MCF 10A (cell line): Measurements from ENCODE around the gene AMFR. TPM values are rescaled to one million over a fixed set of nuclear protein-coding genes. Genes with fewer than 3 reads are reported as not detected.
A peak's percentile ranks its signal among the peaks of the same experiment; 100 is the strongest.

Experiments
- BruUV-seq: library from RNA; stranded (reverse); fragments of 400-500 nt; replicated peaks from 2 replicates; lab custom pipeline; 2021; lab: Mats Ljungman, UMichigan
- CTCF ChIA-PET: fragments of 300-600 bp; sonication (Branson Sonifier 250); formaldehyde crosslinking; extraction: SDS; loops from one replicate; lab custom pipeline; 2021; ENCODE audit warnings: antibody characterized with exemption, inconsistent platforms; lab: Yijun Ruan, JAX
- POLR2A ChIA-PET: fragments of 300-600, 350-650 bp; sonication (Branson Sonifier 250); formaldehyde crosslinking; extraction: SDS; loops from one replicate; lab custom pipeline; 2020; ENCODE audit warnings: antibody characterized with exemption, inconsistent platforms; lab: Yijun Ruan, JAX
- DNase-seq: peaks from one replicate; pipeline ENCODE4 v3.0.0-alpha.2; 2018; ENCODE audit not compliant: unreplicated experiment
- H3K27ac Mint-ChIP-seq: one replicate; pipeline ENCODE4 v1.8.0; 2022; ENCODE audit warnings: mild to moderate bottlenecking, low read depth, mixed read lengths; ENCODE audit not compliant: unreplicated experiment
- H3K27me3 Mint-ChIP-seq: one replicate; pipeline ENCODE4 v1.8.0; 2022; ENCODE audit warnings: mixed read lengths; ENCODE audit not compliant: insufficient read depth, unreplicated experiment
- H3K36me3 Mint-ChIP-seq: one replicate; pipeline ENCODE4 v1.8.0; 2022; ENCODE audit warnings: mild to moderate bottlenecking, moderate library complexity, mixed read lengths; ENCODE audit not compliant: insufficient read depth, unreplicated experiment
- H3K4me1 Mint-ChIP-seq: one replicate; pipeline ENCODE4 v1.8.0; 2022; ENCODE audit warnings: mixed read lengths; ENCODE audit not compliant: insufficient read depth, unreplicated experiment
- H3K4me3 Mint-ChIP-seq: one replicate; pipeline ENCODE4 v1.8.0; 2022; ENCODE audit warnings: mild to moderate bottlenecking, moderate library complexity, mixed read lengths; ENCODE audit not compliant: unreplicated experiment
- H3K9me3 Mint-ChIP-seq: one replicate; pipeline ENCODE4 v1.8.0; 2022; ENCODE audit warnings: mixed read lengths; ENCODE audit not compliant: unreplicated experiment
- intact Hi-C: fragments of 100-400 bp; cut with micrococcal nuclease; formaldehyde crosslinking; loops from 2 replicates; pipeline ENCODE4 v1.14.1; 2022
- total RNA-seq: library from RNA; stranded (reverse); gene quantifications from 2 replicates; pipeline ENCODE4 v1.2.3, GENCODE V29; 2022
- TF ChIP-seq, protein P1 (sequence below): fragments of 200-600 bp; IDR thresholded peaks from one replicate; pipeline ENCODE4 v1.8.0; 2022; ENCODE audit warnings: antibody characterized with exemption, mild to moderate bottlenecking; ENCODE audit not compliant: unreplicated experiment

AMFR gene
- total RNA-seq, 1 experiment from 2014 or later: 97.2 TPM

- TF ChIP-seq, protein P1, sequence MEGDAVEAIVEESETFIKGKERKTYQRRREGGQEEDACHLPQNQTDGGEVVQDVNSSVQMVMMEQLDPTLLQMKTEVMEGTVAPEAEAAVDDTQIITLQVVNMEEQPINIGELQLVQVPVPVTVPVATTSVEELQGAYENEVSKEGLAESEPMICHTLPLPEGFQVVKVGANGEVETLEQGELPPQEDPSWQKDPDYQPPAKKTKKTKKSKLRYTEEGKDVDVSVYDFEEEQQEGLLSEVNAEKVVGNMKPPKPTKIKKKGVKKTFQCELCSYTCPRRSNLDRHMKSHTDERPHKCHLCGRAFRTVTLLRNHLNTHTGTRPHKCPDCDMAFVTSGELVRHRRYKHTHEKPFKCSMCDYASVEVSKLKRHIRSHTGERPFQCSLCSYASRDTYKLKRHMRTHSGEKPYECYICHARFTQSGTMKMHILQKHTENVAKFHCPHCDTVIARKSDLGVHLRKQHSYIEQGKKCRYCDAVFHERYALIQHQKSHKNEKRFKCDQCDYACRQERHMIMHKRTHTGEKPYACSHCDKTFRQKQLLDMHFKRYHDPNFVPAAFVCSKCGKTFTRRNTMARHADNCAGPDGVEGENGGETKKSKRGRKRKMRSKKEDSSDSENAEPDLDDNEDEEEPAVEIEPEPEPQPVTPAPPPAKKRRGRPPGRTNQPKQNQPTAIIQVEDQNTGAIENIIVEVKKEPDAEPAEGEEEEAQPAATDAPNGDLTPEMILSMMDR: no peak
- Mint-ChIP-seq H3K9me3 (no peaks in the 10 kb centered on the region), H3K36me3 (no peaks in the 10 kb centered on the region), H3K4me3 (no peak overlapping the region), H3K27me3 (no peaks in the 10 kb centered on the region), H3K4me1 (peaks cover 6% of the 10 kb centered on the region), H3K27ac (no peak overlapping the region)
- BruUV-seq: no TSS peak
- intact Hi-C loops: no loop called here
- ChIA-PET POLR2A (no interaction called here), CTCF (interaction anchor here (0.8 to 10.8 kb wide), 7 partner anchors 8 to 379 kb away, joined by 3 to 205 read pairs (median 16); no protein-coding TSS in a partner anchor)
- peak; percentile 77 for DNase-seq
These were observed 100.9 kb downstream of the AMFR start for GRCh38 chr16:56324406-56324805.

DNA sequence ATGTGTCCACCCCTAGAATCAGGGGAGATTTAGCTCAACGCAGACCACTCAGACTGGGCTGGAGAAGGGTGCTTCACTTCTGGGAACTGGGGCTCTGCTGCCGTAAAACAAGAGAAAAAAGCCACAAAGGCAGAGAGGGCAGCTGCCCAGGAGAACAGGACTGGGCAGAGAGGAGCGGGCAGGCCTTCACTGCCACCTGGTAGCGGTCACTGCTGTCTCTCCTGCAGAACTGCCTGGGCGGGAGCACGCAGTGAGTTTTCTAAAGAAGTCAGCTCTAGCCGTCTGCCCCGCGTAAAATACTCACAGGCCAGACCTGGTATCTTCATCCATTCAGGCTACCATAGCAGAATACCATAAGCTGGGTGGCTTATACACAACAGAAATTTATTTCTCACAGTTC, 103.8 kb downstream of the AMFR start:
- no peak for DNase-seq
- Mint-ChIP-seq H3K36me3 (no peaks in the 10 kb centered on the region), H3K4me1 (peaks cover 6% of the 10 kb centered on the region), H3K27me3 (peaks cover 14% of the 10 kb centered on the region), H3K9me3 (no peaks in the 10 kb centered on the region), H3K27ac (no peak overlapping the region), H3K4me3 (no peak overlapping the region)
- TF ChIP-seq, protein P1: no peak
- ChIA-PET POLR2A (no interaction called here), CTCF (interaction anchor here (0.8 to 10.8 kb wide), 5 partner anchors 11 to 385 kb away, joined by 3 to 205 read pairs (median 5); no protein-coding TSS in a partner anchor)
- no TSS peak for BruUV-seq
- intact Hi-C loops: no loop called here

DNA sequence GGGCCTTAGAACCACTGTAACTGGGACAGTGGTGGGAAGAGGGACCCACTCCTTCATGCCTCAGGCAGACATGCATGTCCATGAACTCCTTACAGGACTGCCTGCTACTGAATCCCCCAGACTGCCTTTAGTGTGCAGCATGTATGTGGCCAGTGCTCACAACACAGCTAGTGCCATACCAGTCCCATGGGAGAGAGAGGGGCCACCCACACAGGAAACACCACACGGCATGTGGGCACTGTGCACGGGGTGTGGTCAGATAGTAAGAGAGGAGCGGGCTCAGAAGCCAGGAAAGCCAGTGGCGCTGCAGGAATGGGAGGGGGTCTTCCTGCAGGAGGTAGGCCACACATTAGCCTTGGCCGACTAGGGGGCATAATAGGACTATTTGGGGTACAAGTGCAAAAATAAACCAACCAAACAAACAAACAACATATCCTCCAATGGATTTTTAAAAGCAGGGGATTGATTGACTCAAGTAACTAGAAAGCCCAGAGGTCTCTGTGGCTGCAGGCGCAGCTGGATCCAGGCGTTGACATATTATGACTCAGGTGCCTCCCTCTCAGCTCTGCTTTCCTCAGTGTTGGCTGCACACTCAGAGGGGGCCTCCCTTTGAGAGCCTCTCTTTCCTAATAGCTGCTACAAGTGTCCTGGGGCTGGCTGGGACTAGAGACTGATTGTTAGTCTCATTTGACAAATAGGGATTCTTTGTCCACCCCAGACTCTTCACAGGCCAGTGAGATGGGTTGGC, 104.4 kb downstream of the AMFR start:
- intact Hi-C loops: no loop called here
- Mint-ChIP-seq H3K27me3 (peaks cover 18% of the 10 kb centered on the region), H3K4me3 (no peak overlapping the region), H3K36me3 (no peaks in the 10 kb centered on the region), H3K9me3 (no peaks in the 10 kb centered on the region), H3K27ac (no peak overlapping the region), H3K4me1 (peaks cover 6% of the 10 kb centered on the region)
- TF ChIP-seq, protein P1: no peak
- no peak for DNase-seq
- no TSS peak for BruUV-seq
- ChIA-PET POLR2A (no interaction called here), CTCF (interaction anchor here (0.5 to 10.8 kb wide), 8 partner anchors 11 to 929 kb away, joined by 3 to 205 read pairs (median 8); no protein-coding TSS in a partner anchor)

DNA sequence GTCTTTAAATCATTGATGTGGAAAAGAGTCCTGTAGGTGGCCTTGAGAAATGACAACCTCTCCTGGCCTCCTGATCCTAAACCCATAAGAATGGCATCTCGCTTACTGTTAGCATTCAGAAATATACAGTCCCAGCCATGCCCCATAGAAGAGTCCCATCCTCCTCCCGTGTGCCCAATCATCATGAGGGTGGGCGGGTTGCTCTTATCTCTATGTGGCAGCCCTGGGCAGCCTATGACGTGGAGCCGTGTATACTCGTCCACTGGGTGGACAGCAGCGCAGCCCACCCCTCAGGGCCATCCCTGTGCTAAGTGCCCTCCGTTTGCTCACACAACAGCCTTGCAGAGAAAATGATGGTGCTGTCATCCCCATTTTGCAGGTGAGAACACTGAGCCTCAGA, 105.3 kb downstream of the AMFR start:
- H3K36me3 Mint-ChIP-seq: no peaks in the 10 kb centered on the region
- H3K27me3 Mint-ChIP-seq: peaks cover 25% of the 10 kb centered on the region
- intact Hi-C loops: no loop called here
- H3K9me3 Mint-ChIP-seq: no peaks in the 10 kb centered on the region
- ChIA-PET POLR2A (interaction anchor here (0.6 kb wide), 1 partner anchor 369 kb away, joined by 3 read pairs; no protein-coding TSS in a partner anchor), CTCF (interaction anchor here (0.6 to 10.8 kb wide), 8 partner anchors 10 to 375 kb away, joined by 3 to 205 read pairs (median 8); no protein-coding TSS in a partner anchor)
- BruUV-seq: no TSS peak
- TF ChIP-seq, protein P1: no peak
- peaks cover 6% of the 10 kb centered on the region for H3K4me1 Mint-ChIP-seq
- no peak overlapping the region for H3K4me3 Mint-ChIP-seq
- no peak overlapping the region for H3K27ac Mint-ChIP-seq
- DNase-seq: no peak
